Mammary epithelial cell (primary cell): ENCODE measurements around the gene PPFIA2.

Source experiments
- CTCF ChIP-seq, 2 donors: IDR thresholded peaks in 1 of 2; conservative IDR thresholded peaks in 1 of 2; 2 replicates each; pipeline ENCODE4 v1.5.1; 2011 to 2012; ENCODE audit warnings: inconsistent platforms in 2 of 2, low read length in 2 of 2, mild to moderate bottlenecking in 2 of 2, control low read depth in 1 of 2, low read depth in 1 of 2; ENCODE audit not compliant: insufficient read depth in 1 of 2; ENCODE audit errors: extremely low read depth in 1 of 2
- EZH2 ChIP-seq: IDR thresholded peaks from 2 replicates; pipeline ENCODE4 v1.6.1; 2012; ENCODE audit warnings: low read length, inconsistent platforms, borderline replicate concordance

- TF ChIP-seq CTCF (conservative IDR thresholded peaks at IDR 0.05 in 1 of 2, IDR thresholded peaks at IDR 0.05 in 1 of 2; ENCODE audit: extremely low read depth in 1 of 2, insufficient read depth in 1 of 2, low read depth in 1 of 2, low read length in 2 of 2) (no peak), EZH2 (no peak)
Measured at GRCh38 chr12:81333812-81334211, 425.3 kb downstream of the PPFIA2 start.
